ENCODE data around the gene TCF3.

TCF3 gene

DNA sequence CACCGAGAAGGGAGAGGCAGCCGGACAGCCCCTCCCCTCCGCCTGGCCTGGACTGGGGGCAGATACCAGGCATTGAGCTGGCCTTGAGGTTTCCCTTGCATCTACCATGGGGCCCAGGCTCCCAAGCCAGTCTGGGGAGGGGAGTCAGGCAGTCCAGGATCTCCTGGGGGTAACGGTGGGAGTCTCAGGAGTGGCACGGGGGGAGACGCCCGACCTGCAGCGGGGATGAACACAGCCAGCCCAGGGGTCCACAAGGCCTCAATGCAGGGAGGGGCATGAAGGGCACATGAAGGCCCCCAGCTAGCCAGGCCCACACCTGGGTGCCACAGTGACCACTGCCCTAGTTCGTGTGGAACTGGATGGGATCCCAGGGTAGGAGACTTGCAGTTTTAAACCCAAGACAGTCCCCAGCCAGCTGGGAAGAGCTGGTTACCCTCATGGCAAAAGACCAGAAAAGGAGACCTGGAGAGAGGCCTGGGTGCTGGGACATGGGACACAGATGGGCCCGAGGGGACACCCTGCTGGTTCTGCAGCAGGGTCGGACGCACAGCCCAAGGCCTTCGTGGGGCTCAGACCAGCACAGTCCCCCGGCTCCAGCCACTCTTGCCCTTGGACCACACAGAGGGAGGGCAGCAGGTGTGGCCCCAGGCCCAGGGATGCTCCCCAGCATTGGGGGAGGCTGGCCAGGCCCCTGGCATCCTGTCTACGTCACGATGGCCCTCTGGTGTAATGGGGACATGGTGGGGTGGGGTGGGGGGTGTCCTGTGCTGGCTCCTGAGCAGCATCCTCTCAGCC lies 42.5 kb downstream of the TCF3 start:
- DNase-seq (ENCODE audit: low read depth) = no peak

DNA sequence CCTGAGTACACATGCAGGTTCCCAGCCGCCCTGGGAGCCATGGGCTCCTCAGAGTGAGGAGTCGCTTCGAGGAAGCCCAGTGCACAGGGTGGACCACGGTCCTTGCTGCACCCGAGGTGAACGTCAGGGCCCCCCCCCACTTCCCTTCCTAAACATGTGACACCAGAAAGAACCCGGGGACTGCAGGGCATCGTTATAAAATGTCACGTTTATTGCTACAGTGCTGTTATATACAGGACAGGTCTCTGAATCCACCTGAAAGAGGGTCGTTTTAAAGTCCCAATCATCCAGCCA lies 43.4 kb downstream of the TCF3 start:
- DNase-seq (ENCODE audit: low read depth) = no peak

DNA sequence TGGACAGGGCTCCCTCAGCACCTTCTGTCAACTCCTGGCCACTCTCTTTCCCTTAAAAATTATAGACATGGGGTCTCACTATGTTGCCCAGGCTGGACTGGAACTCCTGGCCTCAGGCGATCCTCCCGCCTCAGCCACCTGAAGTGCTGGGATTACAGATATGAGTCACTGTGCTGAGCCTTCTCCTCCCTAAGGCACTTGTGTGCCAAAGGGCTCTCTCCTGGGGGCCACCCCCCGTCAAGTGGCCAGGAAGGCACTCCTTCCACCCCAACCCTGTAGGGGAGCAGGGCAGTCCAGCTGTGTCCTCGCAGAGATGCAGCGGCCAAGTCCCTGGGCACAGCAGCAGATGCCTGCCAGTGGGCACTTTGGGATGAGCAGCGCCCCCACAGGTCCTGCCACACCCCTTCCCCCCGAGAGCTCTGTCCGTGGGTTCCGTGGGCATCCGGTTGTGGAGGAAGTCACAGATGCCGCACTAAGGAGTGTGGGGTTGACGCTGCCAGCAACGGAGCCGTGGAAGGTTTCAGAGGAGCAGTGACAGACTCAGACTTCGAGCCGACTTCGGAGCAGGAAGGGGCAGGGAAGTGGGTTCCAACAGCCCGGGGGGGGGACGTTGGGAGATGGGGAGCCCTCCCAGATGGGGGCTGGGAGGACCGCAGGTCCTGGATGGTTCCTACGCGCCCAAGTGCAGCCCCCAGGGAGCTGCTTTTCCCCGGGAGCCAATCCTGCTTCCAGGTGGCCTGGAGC lies 43.9 kb downstream of the TCF3 start:
- DNase-seq (ENCODE audit: low read depth) = no peak

DNA sequence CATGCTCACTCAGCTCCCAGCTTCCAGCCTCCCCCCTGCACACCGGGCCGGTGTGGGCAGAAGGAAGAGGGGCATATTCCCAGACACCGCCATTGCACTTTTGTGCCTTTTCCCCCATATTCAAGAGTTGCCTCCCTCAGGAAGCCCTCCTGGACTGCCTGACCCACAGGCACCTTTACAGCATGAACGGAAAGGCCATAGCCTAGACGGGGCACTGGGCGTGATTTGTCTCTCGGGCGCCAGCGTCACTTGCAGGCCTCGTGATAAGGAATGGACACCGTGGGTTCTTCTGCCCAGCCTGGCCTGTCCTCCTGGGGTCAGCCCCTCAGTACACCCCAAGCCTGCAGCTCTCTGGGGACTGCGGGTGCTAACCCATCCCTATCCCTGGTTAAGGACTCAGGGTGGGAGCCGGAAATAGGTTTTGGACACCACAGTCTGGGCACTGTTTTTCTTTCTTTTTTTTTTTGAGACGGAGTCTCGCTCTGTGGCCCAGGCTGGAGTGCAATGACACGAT lies 46.2 kb downstream of the TCF3 start:
- DNase-seq (ENCODE audit: low read depth) = no peak

DNA sequence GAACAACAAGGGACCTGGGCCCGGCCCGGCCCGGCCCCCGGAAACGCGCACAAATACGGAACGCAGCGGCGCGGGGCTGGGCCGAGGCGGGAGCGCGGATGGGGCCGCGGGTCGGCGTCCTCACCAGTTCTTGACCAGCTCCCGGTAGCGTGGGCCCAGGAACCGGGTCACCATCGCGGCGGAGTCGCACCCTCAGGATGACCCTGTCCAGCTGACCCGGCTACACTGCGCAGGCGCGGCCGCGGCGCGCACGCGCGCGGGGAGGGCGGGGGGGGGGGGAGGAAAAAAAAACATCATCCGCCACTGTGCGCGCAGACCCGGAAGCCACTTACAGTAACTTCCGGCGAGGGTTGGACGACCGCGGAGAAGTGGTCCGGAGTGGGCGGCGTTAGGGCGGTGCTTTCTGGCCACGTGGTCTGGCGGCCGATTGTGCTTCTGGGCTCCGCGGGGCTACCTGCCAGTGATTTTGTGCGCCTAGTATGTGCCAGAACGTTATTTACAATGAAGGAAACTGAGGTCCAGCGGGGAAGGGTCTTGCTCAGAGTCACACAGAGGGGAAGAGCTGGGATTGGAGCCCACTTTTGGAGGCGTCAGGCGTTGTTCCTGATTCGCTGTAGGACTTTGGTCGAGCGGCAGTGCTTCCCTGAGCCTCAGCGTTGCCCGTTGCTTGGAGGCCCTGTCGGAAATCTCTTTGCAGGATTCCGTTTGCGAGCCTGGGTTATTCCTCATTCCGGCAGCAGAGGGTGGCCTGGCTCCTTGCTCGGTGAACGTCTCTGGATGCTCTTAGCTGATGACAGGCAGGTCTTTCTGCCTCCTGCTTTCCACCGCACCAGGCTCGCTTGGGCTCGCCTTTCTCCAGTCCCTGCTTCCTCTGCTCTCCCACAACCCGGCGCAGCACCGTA lies 46.9 kb downstream of the TCF3 start, which contains the start of gene UQCR11:
Gene UQCR11 (minus strand): TSS at position 227 of the 902 bp plus-strand sequence. CDS start 53 bp downstream, at position 174.
- peak; percentile 89 for DNase-seq (ENCODE audit: low read depth)

DNA sequence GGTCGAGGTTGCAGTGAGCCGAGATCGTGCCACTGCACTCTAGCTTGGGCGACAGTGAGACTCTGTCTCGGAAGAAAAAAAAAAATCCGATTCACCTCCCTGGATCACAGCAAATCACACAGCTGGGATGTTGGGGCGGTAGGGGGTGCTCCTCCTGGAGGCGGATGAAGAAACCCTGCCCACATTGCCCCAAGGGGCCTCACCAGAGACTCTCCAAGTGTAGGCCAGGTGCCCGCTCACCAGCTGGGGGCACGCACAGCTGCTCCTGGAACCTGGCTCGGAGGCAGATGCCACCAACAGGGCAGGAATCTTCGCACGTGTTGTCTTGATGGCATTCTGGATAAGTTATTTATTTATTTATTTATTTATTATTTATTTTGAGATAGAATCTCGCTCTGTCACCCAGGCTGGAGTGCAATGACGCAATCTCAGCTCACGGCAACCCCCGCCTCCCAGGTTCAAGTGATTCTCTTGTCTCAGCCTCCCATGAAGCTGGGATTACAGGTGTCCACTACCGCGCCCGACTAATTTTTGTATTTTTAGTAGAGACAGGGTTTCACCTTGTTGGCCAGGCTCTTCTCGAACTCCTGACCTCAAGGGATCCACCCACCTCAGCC lies 50.2 kb downstream of the TCF3 start:
- no peak for DNase-seq (ENCODE audit: low read depth)

DNA sequence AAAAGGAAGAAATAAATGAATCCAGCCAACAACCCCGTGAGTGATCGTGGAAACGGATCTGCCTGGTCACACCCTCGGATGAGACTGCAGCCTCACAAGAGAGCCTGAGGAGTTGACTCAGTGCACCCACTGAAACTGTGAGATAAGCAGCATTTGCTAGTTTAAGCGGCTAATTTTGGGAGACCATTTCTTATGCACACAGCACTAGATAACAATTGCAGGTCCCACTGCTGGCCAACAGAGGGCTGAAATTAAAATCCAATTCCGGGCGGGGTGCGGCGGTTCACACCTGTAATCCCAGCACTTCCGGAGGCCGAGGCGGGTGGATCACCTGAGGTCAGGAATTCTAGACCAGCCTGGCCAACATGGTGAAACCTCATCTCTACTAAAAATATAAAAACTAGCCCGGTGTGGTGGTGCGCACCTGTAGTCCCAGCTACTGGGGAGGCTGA lies 50.8 kb downstream of the TCF3 start:
- no peak for DNase-seq (ENCODE audit: low read depth)

DNA sequence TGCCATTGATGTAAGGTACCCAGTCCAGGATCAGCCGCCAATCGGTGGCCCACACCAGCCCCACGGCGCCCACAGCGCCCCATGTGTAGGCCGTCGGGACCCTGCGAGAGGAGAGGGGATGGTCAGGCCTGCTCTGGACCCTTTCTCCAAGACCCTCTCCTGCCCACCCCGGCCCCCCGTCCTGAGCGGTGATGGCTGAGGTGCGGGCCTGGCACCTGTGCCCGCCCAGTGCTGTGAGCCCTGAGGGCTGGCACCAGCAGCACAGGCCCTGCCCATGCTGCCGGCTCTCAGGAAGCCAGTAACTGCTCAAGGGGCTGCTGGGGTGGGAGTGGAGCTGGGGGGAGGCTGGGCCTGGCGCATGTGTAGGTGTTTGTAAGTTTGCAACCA lies 53.0 kb downstream of the TCF3 start:
- no peak for DNase-seq (ENCODE audit: low read depth)

DNA sequence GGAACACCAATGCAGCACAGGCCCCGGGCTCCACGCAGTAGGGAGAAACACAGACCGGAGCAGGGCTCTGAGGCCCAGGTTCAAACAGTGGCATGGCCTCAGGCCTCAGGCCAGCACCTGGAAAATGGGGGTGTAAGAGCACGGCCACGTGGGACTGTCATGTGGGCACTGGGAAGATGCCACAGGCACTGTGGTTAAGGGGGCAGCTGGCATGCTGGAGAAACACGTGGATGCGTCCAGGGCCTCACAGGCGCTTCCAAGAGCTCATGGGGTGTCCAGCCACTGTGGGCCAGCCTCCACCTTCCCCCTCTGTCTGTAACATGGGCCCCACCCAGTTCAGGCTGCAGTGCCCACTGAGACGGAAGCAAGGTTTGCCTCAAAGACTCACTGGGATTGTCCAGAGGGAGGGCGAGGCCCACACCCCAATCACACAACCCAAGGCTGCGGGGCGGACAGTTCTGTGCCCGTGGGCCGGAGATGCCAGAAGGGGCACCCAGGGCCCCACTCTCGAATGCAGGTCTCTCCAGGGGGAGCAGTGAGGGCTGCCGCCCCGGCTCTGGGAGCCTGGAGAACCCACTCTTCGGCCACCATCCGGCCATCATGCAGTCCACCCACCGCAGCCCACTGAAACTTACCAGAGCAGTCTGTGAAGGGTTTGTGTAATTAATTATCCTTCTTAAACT lies 53.5 kb downstream of the TCF3 start:
- DNase-seq (ENCODE audit: low read depth) = no peak

DNA sequence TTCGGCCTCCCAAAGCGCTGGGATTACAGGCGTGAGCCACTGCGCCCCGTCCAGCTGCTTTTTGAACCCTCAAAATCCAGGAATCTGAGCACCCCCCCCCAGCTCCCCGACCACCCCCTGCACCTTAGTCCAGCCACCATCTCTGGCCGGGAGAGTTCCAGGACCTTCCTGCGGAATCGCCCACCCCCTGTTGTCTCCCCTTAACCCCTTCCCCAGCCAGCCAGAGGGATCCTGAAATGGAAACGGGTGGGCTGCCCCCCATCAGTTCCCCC lies 59.0 kb downstream of the TCF3 start:
- no peak for DNase-seq (ENCODE audit: low read depth)

DNA sequence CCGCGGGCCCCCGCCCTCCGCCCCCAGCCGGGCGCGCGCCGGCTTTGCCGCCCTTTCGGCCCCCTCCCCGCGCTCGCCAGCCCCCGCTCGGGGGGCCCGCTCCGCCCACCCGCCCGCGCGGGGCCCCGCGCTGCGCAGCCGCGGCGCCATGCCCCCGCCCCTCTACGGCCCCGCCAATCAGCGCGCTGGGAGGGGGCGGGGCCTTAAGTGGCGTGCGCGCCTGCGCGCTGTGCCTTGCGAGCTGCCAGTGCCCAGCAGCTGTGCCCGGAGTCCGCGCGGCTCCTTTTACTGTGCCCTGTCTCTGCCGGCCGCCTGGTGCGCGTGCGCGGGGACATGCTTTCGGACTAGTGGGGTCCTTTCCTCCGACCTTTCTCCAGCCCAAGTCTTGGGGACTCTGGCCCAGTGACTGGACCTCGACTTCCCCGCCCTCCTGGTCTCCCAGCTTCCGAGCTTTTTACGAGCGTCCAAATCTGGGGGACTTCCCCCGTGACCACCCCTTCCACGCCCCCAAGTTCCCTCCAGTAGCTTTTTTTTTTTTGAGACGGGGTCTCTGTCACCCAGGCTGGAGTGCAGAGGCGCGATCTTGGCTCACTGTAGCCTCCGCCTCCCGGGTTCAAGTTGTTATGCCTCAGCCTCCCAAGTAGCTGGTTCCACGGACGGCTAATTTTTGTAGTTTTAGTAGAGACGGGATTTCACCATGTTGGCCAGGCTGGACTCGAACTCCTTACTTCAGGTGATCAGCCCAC lies 59.5 kb downstream of the TCF3 start, which contains the start of gene MBD3:
Gene MBD3 (minus strand): TSS at position 111 of the 746 bp plus-strand sequence. CDS start 234 bp downstream, outside the sequence.
- peak; percentile 82 for DNase-seq (ENCODE audit: low read depth)

DNA sequence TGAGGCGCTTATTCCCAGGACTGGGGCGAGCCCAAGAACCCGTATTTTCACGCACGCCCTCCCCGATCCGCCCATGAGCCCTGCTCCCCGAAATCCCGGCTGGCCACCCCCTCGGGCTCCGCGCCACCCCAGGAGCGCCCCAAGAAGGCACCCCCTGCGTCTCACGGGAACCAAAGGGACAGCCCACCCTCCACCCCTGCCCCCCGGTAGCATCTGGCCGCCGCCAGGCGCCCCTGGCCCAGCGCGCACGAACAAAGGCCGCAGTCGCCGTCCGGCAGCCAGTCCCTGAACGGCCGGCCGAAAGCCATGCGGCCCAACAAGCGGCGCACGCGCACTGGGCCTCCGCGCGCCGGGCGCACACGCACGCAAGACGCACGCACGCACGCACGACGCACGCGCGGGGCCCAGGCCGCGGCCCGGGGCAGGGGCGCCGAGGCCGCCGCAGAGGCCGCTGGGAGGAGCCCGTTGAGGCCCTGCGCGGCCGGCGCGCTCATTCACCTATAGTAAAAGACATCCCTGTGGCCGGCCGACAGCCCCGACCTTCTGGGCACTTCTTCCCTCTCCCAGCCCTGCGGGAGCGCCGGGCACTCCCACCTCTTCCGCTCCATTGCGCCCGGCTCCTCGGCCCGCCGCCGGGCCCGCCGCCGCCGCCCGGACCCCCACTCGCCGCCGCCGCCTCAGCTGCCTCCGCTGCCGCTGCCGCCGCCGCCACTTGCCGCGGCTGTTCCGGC lies 60.2 kb downstream of the TCF3 start:
- peak; percentile 79 for DNase-seq (ENCODE audit: low read depth)

DNA sequence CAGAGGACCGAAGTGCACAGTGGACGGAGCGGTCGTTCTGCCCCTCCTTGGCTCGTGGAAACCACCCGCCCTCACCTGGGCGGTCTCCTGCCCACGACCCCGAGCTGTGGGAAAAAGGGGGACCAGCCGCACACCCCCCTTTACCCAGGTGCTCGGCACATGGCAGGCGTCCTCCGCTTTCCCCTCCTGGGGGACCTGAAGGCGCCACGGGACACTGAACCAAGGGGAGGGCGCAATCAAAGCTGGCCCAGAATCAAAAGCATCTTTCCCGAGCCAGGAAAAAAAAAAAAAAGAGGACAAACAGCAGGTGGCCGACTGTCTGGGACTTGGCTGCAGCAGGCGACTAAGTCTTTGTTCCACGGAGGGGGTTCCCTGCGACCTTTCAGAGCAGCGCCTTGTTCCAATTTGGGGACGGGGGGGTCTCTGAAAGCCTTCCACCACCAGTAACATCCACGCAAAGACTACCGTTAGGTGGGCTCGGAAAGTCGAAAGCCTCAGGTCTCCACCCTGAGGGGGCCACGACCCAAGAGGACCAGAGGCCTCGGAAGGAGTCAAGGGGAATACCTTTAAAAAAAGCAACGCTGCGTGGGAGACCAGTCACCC lies 60.9 kb downstream of the TCF3 start:
- DNase-seq (ENCODE audit: low read depth) = no peak

DNA sequence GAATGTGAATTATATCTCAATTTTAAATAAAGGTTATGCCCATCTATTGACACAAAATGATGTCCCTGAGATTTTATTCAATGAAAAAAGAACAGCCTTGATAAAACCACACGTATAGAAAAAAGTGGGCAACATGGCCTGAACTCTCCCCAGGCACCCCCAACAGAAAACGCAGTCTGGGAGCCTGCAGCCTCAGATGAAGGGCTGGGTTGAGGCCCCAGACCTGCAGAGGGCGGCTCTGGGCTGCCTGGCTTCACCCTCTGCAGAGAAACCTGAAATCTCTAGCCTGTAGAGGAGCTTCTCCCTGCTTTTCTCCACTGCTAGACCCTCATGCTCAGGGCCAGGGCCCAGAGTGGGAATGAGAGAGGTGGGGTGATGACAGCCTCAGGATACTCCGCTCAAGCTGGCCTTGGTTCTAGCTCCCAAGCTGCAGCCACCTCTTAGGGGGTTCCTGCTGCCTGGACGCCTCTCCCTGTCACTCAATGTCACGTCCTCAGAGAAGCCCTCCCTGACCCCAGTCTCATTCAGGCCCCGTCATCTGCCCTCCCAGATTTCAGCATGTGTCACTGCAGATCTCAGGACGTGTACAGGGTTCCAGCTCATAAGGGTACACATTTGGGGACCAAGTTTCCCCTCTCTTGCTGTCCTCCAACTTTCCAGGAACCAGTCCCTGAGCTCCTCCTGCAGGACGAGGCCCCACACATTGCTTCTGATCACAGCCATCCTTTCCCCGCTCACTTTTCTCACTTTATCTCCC lies 61.6 kb downstream of the TCF3 start:
- no peak for DNase-seq (ENCODE audit: low read depth)

DNA sequence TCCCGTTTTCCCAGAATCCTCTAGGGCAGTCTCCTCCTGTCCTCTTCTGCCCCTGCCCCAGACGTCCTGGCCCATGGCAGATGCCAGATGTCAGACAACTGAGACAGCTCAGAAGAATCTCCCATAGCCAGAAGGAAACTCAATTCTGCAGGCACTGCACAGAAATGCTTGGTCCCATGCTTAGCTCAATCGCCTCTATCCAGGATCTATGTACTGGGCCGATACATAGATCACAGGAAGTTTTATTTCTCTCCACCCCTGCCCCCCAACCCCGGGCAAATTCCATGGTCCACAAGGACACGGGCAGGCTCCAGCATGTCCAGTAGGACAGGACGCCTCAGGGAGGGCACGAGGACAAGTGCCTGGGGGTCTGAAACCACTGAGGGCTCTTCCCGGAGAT lies 64.5 kb downstream of the TCF3 start:
- no peak for DNase-seq (ENCODE audit: low read depth)

DNA sequence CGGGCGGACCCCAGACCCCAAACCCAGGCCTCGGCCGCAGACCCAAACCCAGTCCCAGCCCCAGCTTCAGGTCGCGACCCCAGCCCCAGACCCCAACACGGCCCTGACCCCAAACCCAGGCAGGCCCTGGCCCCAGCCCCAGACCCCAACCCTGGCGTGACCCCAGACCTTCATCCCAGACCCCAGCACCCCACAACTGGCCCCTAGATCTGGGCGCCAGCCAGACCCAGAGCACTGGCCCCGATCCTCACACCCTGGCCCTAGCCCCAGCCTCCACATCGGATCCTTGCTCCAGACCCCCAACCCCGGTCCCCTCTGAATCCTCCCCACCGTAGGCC lies 67.2 kb downstream of the TCF3 start:
- no peak for DNase-seq (ENCODE audit: low read depth)

DNA sequence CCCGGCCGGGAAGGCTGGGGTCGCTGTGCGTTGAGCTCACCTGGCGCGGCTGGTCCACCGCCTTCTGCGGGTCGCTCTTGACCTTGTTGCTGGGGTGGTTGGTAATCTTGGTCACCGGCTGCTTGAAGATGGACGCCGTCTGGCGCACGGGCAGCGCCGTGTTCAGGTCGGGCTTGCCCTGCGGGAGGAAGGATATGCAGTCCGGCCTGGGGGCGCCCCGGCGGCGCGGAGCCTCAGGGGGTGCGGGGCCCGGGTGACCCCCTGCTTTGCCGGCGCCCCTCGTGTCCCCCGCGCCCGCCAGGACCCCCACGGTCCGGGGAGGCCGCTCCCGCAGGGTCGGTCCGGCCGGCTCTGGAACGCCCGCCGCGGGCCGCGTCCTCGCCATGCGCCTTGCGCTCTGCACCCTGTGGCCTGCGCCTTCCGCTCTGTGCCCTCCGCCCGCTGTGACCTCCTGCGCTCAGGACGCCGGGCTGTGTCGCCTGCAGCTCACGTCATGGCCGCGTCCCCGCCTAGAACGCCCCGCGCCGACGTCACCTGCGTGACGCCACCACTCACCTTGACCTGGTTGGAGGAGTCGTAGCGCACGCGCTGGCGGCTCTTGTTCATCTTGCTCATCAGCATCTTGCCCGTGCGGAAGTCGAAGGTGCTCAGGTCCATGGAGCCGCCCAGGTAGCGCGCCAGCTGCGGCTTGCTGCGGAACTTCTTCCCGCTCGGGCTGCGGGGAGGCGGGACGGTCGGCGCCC lies 67.7 kb downstream of the TCF3 start:
- DNase-seq (ENCODE audit: low read depth) = no peak

DNA sequence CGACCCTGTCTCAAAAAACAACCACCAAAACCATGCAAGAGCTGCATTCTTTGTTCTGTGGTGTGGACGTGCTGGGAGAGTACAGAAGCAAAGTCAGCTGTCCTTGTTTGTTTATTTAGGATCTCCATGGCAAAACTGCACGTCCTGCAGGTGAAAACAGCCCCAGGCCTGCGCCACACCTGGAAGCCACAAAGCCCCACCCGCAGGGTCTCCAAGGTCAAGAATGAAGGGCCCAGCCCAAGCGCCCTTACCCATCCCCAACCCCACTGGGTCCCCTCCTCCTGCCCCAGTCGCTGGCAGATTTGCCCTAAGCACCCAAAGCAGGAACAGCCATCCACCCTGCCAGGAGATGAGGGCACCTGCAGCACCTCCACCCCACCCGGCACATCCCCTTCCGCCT lies 70.2 kb downstream of the TCF3 start:
- no peak for DNase-seq (ENCODE audit: low read depth)
